ENCODE data around the gene SLC44A4.
"Not testable (repeated sequence)": the region's sequence is repeated elsewhere in the genome, so short reads cannot be mapped to it uniquely, and the experiment has no call there.

SLC44A4 gene

GRCh38 chr6:31879901-31880300 is 1.1 kb upstream of the SLC44A4 start:
- DNase-seq (ENCODE audit: low read depth in 2 of 2) = no peak

GRCh38 chr6:31879143-31879542 is 346 bp upstream of the SLC44A4 start:
- no peak for DNase-seq (ENCODE audit: low read depth in 2 of 2)

GRCh38 chr6:31878222-31878621 is 575 bp downstream of the SLC44A4 start:
- no peak for DNase-seq (ENCODE audit: low read depth in 2 of 2)

DNA sequence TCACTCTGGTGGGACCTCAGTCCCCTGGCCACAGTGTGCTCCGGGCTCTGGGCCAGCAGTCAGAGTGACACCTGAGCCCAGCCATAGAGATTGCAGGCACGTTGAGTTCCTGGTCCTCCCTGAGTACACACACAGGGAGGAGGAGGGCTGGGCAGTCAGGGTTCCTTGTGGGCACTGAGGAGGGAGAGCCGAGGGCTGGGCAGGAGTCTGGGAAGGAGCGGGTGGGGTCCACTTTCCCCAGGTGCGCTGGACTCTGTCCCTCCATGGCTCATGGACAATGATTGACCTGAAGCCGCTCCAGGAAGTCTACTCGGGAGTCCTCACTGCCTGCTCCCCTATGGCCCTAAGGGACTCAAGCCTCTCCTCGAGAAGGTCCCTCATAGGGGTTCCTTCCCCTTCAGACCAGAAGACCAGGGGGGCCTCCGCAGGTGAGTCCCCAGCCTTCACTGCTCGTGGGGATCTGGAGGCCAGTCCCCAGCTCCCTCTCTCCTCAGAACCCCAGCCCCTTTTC is 1.1 kb downstream of the SLC44A4 start:
- no peak for DNase-seq (ENCODE audit: low read depth in 2 of 2)

GRCh38 chr6:31877125-31877650 is 1.6 kb downstream of the SLC44A4 start:
- no peak for DNase-seq (ENCODE audit: low read depth in 2 of 2)

DNA sequence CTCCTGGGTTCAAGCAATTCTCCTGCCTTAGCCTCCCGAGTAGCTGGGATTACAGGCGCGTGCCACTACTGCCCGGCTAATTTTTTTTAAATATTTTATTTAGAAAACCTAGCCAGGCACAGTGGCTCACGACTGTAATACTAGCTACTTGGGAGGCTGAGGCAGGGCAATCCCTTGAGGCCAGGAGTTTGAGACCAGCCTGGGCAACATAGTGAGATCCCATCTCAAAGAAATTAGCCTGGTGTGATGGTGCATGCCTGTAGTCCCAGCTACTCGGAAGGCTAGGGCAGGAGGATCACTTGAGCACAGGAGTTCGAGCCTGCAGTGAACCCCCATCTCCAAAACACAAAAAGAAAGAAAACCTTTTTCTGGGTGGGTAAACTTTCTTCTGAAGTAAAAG is 2.4 kb downstream of the SLC44A4 start:
- DNase-seq (ENCODE audit: low read depth in 2 of 2) = no peak

GRCh38 chr6:31875877-31876276 is 2.9 kb downstream of the SLC44A4 start:
- no peak for DNase-seq (ENCODE audit: low read depth in 2 of 2)

GRCh38 chr6:31874836-31875572 is 3.8 kb downstream of the SLC44A4 start:
- no peak for DNase-seq (ENCODE audit: low read depth in 2 of 2)

DNA sequence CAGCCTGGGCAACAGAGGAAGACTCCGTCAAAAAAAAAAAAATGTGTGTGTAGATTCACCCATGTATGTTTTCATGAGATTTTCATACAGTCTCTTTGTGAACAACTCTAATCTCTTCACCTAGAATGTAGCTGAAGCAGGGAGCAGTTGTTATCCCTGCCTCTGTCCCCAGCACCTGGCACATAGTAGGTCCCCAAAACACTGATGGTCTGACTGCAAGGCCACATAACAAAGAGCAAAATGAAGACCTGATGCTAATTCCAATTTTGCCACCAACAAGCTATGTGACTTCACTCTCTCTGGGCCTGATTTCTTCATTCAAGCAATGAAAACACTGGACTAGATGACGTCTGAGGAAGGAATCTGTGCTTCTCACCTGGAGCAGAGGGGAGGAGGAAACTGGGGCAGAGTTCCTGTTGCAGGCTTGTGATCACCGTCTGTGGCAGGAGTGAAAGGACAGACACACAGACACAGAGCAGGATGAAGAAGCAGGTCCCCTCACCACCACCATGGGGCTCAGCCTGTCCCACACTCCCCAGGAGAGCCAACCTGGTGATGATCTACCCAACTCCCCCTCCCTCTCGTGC is 4.6 kb downstream of the SLC44A4 start:
- no peak for DNase-seq (ENCODE audit: low read depth in 2 of 2)

GRCh38 chr6:31871046-31871659 is 7.6 kb downstream of the SLC44A4 start:
- DNase-seq (ENCODE audit: low read depth in 2 of 2) = no peak

DNA sequence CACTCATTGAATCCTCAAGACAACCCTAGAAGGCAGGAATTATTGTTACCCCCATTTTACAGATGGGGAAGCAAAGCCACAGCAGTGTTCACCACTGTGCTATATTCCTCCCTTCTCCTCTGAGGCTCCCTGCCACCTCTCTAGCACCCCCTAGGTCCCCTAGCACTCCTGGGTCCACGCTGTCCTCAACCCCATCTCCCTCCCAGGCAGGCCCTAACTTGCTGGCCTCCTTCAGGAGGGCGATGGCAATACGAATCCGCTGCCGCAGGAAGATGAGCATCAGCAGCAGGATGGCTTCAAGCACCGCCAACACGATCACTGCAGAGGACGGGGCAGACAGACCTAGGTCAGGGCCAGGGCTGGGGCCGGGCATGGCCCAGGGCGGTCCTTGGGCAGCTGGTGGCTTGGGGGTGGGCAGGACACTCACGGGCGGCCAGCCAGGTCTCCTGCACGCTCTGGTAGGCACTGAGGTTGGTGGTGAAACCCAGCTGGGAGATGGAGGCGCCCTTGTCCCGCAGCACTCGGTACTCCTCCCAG is 8.3 kb downstream of the SLC44A4 start:
- no peak for DNase-seq (ENCODE audit: low read depth in 2 of 2)

GRCh38 chr6:31869343-31869742 is 9.5 kb downstream of the SLC44A4 start:
- no peak for DNase-seq (ENCODE audit: low read depth in 2 of 2)

GRCh38 chr6:31868658-31868971 is 10.2 kb downstream of the SLC44A4 start:
- DNase-seq (ENCODE audit: low read depth in 2 of 2) = not testable (repeated sequence)

- no peak for DNase-seq (ENCODE audit: low read depth in 2 of 2)
Observed at GRCh38 chr6:31865205-31866118, 13.3 kb downstream of the SLC44A4 start.

GRCh38 chr6:31864818-31865204 is 14.0 kb downstream of the SLC44A4 start:
- no peak for DNase-seq (ENCODE audit: low read depth in 2 of 2)

GRCh38 chr6:31864123-31864562 is 14.7 kb downstream of the SLC44A4 start:
- DNase-seq (ENCODE audit: low read depth in 2 of 2) = not testable (repeated sequence)

GRCh38 chr6:31862344-31863235 is 16.2 kb downstream of the SLC44A4 start, which contains the start of gene NEU1:
NEU1 (minus strand) TSS chr6:31862821; CDS start chr6:31862776, 45 bp downstream.
- DNase-seq (ENCODE audit: low read depth in 2 of 2) = peak; percentile 94 to 97

- no peak for DNase-seq (ENCODE audit: low read depth in 2 of 2)
Observed at GRCh38 chr6:31861919-31862343, 16.9 kb downstream of the SLC44A4 start.

DNA sequence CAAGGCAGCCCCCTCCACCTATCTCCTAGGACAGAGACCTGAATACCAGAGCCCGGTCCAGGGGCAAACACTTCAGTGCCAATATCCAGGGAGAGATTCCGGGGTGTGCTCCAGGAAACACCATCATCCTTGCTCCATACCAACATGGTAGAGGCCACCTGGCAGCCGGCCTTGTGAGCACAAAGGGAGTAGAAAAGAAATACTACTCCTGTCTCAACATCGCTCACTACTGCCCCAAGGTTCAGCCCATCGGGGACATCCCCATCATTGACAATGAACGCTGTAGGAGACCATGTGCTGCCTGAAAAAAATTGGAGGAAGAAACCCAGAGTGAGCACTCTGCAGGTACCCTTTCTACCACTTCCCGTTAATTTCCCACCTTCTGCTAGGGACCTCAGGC is 17.6 kb downstream of the SLC44A4 start:
- DNase-seq (ENCODE audit: low read depth in 2 of 2) = no peak

DNA sequence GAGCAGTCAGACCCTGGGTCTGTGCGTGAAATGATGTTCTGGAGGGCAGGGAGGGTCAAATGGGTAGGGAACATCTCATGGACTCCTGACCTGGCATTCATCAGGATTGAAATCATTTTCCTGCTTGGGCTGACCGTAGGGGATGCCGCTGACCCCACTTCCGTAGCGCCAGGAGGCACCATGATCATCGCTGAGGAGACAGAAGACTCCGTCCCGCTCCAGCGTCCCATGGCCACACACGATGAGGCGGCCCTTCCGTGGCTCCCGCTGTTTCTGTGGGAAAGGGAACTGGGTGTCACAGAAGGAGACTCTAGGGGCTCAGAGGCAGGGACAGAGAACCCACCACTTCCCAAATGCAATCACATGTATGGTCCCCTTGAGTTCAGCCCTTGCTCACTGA is 18.4 kb downstream of the SLC44A4 start:
- DNase-seq (ENCODE audit: low read depth in 2 of 2) = no peak

All from stimulated activated CD4-positive, alpha-beta T cell treated with anti-CD3 and anti-CD28 coated beads, Interleukin-1b, Interleukin-23, amount 100 ng/mL, for 4 hours (primary cell).